H7 (cell line): ENCODE measurements around the gene VPS29. TPM values are rescaled to one million over a fixed set of nuclear protein-coding genes. Genes with fewer than 3 reads are reported as not detected.

ENCODE experiments used
- DNase-seq: peaks from one replicate; pipeline ENCODE4 v3.0.0; 2012
- H3K27me3 ChIP-seq: 2 replicates; pipeline ENCODE4 v1.6.0; 2011; ENCODE audit warnings: mild to moderate bottlenecking, low read length; ENCODE audit not compliant: control insufficient read depth, insufficient read depth
- H3K36me3 ChIP-seq: replicated peaks from 2 replicates; pipeline ENCODE4 v1.5.1; 2011; ENCODE audit warnings: low read length; ENCODE audit not compliant: control insufficient read depth, insufficient read depth
- H3K4me3 ChIP-seq: 2 replicates; pipeline ENCODE4 v1.5.1; 2011; ENCODE audit warnings: low read depth, mild to moderate bottlenecking, control low read depth, low read length, moderate library complexity; ENCODE audit not compliant: insufficient read depth
- total RNA-seq: library from RNA; depleted of rRNA; stranded (reverse); fragments of >200 nt; shearing (Covaris generic); gene quantifications from 2 replicates; pipeline ENCODE4 v1.2.3, GENCODE V29; 2014; rRNA removed

VPS29 gene
- total RNA-seq, 1 experiment from 2014 or later, result 58.1 TPM

DNA sequence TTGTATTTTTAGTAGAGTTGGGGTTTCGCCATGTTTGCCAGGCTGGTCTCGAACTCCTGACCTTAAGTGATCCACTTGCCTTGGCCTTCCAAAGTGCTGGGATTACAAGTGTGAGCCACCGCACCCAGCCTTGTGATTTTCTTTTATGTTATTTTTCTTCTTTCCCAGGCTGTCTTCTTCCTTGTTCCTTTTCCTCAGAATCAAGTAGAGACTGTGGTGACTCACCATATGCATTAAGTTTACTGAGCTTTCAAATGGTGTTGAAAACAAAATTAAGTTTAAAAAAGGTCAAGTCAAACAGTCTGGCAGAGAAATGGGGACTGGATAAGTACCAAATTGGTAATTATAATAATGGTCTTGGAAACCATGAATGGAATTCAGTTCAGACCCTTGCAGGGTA is 57.5 kb downstream of the VPS29 start:
- DNase-seq, result no peak
- peaks cover 14% of the 10 kb centered on the region for H3K36me3 ChIP-seq

More for the DNA sequence above, 57.5 kb downstream of the VPS29 start:
- no peak overlapping the region for H3K4me3 ChIP-seq
- H3K27me3 ChIP-seq, result no peaks in the 10 kb centered on the region

Other genes starting within 250 kb of the VPS29 start
- gene ATP2A2, start 220.9 kb downstream of the VPS29 start, total RNA-seq, result 98.7 and 107 TPM in 2 replicates
- 77.3 and 90.4 TPM in 2 replicates for gene ANAPC7, start 98.4 kb downstream of the VPS29 start, total RNA-seq
- 237 and 256 TPM in 2 replicates for gene ARPC3, start 51.8 kb downstream of the VPS29 start, total RNA-seq
- gene GPN3, start 33.9 kb downstream of the VPS29 start, total RNA-seq, result 32.7 and 37.5 TPM in 2 replicates
- gene FAM216A, start 33.3 kb downstream of the VPS29 start, total RNA-seq, result 22.4 and 34.7 TPM in 2 replicates
- gene RAD9B, start 220 bp upstream of the VPS29 start, total RNA-seq, result not detected in 2 replicates
- gene PPTC7, start 81.2 kb upstream of the VPS29 start, total RNA-seq, result 4.6 and 7.4 TPM in 2 replicates
- gene TCTN1, start 112.0 kb upstream of the VPS29 start, total RNA-seq, result 6.2 and 7.8 TPM in 2 replicates
- gene HVCN1, start 187.0 kb upstream of the VPS29 start, total RNA-seq, result 5.8 and 6.9 TPM in 2 replicates
- 251 and 310 TPM in 2 replicates for gene PPP1CC, start 240.8 kb upstream of the VPS29 start, total RNA-seq